Measurements from ENCODE around the gene USH2A.

The USH2A gene

DNA sequence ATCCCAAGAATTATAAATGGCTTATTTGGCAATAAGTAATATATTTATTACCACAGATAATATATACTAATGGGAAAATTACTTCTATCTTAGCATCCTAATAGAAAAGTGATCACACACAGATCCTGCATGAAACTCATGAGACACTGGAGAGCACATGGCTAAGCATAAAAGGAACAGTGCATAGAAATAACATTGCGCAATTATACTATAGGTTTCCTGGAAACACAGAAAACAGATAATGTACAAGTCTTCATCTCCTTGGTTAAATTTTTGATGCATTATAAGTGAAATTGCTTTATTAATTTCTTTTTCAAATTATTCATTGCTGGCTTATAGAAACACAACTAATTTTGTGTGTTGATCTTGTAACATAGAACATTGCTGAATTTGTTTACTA lies 210.4 kb downstream of the USH2A start:
- Histone ChIP-seq H3K4me3 (ENCODE audit: low read depth in 1 of 2, low read length in 2 of 2) (no peak overlapping the region), H3K9me3 (ENCODE audit: insufficient read depth, low read length, severe bottlenecking) (no peaks in the 10 kb centered on the region), H3K9ac (ENCODE audit: low read depth, low read length) (no peak overlapping the region), H3K4me1 (ENCODE audit: insufficient read depth, low read length) (no peaks in the 10 kb centered on the region), H3K27me3 (ENCODE audit: insufficient read depth, low read length, poor library complexity) (no peaks in the 10 kb centered on the region), H2AFZ (ENCODE audit: low read depth, low read length) (no peak overlapping the region), H3K79me2 (ENCODE audit: insufficient read depth, low read length) (no peaks in the 10 kb centered on the region), H3K36me3 (ENCODE audit: insufficient read depth, low read length) (no peaks in the 10 kb centered on the region), H4K20me1 (ENCODE audit: insufficient read depth, low read length) (no peaks in the 10 kb centered on the region), H3K27ac (ENCODE audit: low read length) (no peak overlapping the region), H3K4me2 (ENCODE audit: insufficient read depth, low read length) (no peak overlapping the region)
- no peak for DNase-seq
- no peak for TF ChIP-seq EZH2 (IDR thresholded peaks at IDR 0.05; ENCODE audit: borderline replicate concordance, low read depth, low read length, severe bottlenecking)
- TF ChIP-seq, protein P1, sequence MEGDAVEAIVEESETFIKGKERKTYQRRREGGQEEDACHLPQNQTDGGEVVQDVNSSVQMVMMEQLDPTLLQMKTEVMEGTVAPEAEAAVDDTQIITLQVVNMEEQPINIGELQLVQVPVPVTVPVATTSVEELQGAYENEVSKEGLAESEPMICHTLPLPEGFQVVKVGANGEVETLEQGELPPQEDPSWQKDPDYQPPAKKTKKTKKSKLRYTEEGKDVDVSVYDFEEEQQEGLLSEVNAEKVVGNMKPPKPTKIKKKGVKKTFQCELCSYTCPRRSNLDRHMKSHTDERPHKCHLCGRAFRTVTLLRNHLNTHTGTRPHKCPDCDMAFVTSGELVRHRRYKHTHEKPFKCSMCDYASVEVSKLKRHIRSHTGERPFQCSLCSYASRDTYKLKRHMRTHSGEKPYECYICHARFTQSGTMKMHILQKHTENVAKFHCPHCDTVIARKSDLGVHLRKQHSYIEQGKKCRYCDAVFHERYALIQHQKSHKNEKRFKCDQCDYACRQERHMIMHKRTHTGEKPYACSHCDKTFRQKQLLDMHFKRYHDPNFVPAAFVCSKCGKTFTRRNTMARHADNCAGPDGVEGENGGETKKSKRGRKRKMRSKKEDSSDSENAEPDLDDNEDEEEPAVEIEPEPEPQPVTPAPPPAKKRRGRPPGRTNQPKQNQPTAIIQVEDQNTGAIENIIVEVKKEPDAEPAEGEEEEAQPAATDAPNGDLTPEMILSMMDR (IDR thresholded peaks at IDR 0.05; ENCODE audit: borderline replicate concordance, extremely low read depth, low read length, poor library complexity, severe bottlenecking): no peak
- no peak for ATAC-seq (ENCODE audit: insufficient read depth, low read depth)

DNA sequence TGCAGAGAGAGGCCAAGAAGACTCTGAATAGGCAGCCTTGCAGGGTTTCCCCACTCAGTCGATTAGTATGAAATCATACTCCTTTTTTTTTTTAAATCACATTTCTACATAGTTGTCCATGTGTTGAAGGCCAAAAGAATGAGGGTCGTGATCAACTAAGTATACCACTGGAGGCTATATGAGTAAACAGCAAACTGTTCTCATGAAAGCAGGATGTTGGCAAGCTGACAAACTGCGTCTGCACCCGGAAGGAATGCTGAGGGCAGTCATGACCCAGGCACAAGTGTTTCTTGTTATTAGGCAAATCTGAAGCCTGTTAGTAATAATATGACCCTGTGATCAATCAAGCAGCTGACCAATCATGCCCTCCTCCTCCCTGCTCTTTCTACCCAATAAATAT lies 213.2 kb downstream of the USH2A start:
- H3K4me1 ChIP-seq (ENCODE audit: insufficient read depth, low read length): no peaks in the 10 kb centered on the region
- no peak overlapping the region for H3K9ac ChIP-seq (ENCODE audit: low read depth, low read length)
- H3K9me3 ChIP-seq (ENCODE audit: insufficient read depth, low read length, severe bottlenecking): no peaks in the 10 kb centered on the region
- H3K79me2 ChIP-seq (ENCODE audit: insufficient read depth, low read length): no peaks in the 10 kb centered on the region
- no peaks in the 10 kb centered on the region for H3K36me3 ChIP-seq (ENCODE audit: insufficient read depth, low read length)
- no peak for ATAC-seq (ENCODE audit: insufficient read depth, low read depth)
- H2AFZ ChIP-seq (ENCODE audit: low read depth, low read length): no peak overlapping the region
- no peak overlapping the region for H3K4me2 ChIP-seq (ENCODE audit: insufficient read depth, low read length)
- no peak overlapping the region for H3K4me3 ChIP-seq (ENCODE audit: low read depth in 1 of 2, low read length in 2 of 2)
- no peaks in the 10 kb centered on the region for H4K20me1 ChIP-seq (ENCODE audit: insufficient read depth, low read length)
- no peak for DNase-seq
- no peaks in the 10 kb centered on the region for H3K27me3 ChIP-seq (ENCODE audit: insufficient read depth, low read length, poor library complexity)
- H3K27ac ChIP-seq (ENCODE audit: low read length): no peak overlapping the region
- TF ChIP-seq EZH2 (IDR thresholded peaks at IDR 0.05; ENCODE audit: borderline replicate concordance, low read depth, low read length, severe bottlenecking): no peak
- TF ChIP-seq, protein P1 (IDR thresholded peaks at IDR 0.05; ENCODE audit: borderline replicate concordance, extremely low read depth, low read length, poor library complexity, severe bottlenecking): no peak

DNA sequence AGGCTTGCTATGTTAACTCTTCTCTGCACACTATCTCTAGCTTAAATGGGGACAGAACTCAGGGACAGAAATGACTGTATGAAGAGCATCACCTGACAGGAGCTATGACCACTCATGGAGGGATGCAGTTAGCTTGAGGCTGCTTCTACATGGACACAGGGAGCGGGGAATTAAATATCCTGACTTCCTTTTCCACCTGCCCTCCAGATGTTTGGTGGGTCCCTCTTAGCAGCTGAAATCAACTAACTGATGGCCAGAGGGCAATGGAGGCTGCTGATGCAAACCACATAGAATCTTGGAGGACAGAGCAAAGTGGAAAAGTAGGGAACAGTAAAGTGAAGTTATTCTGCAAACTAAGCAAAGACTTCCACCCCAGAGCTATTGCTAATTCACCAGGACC lies 214.1 kb downstream of the USH2A start:
- no peaks in the 10 kb centered on the region for H3K4me1 ChIP-seq (ENCODE audit: insufficient read depth, low read length)
- H3K79me2 ChIP-seq (ENCODE audit: insufficient read depth, low read length): no peaks in the 10 kb centered on the region
- no peaks in the 10 kb centered on the region for H3K9me3 ChIP-seq (ENCODE audit: insufficient read depth, low read length, severe bottlenecking)
- TF ChIP-seq, protein P1 (IDR thresholded peaks at IDR 0.05; ENCODE audit: borderline replicate concordance, extremely low read depth, low read length, poor library complexity, severe bottlenecking): no peak
- no peak for TF ChIP-seq EZH2 (IDR thresholded peaks at IDR 0.05; ENCODE audit: borderline replicate concordance, low read depth, low read length, severe bottlenecking)
- H3K27ac ChIP-seq (ENCODE audit: low read length): no peak overlapping the region
- DNase-seq: no peak
- ATAC-seq (ENCODE audit: insufficient read depth, low read depth): no peak
- H3K9ac ChIP-seq (ENCODE audit: low read depth, low read length): no peak overlapping the region
- no peaks in the 10 kb centered on the region for H3K36me3 ChIP-seq (ENCODE audit: insufficient read depth, low read length)
- H3K27me3 ChIP-seq (ENCODE audit: insufficient read depth, low read length, poor library complexity): no peaks in the 10 kb centered on the region
- no peaks in the 10 kb centered on the region for H4K20me1 ChIP-seq (ENCODE audit: insufficient read depth, low read length)
- H3K4me2 ChIP-seq (ENCODE audit: insufficient read depth, low read length): no peak overlapping the region
- H2AFZ ChIP-seq (ENCODE audit: low read depth, low read length): no peak overlapping the region
- H3K4me3 ChIP-seq (ENCODE audit: low read depth in 1 of 2, low read length in 2 of 2): no peak overlapping the region

DNA sequence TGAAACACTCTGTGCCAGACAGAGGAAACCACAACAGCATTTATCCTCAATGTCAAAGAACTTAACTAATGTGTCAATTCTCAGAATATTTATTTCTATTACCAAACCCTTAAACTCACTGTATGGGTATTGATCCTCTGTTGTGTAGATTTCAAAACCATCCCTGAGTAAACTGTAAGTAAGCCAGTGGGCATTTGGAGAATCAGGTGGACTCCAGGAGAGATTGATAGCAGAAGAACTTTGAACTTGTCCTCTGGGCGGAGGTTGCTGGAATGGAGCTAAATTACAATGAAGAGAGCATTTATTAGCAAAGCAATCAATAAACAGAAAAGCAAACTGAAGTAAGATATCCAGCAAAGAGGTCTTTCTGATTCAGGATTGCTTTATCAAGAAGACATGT lies 216.1 kb downstream of the USH2A start:
- Histone ChIP-seq H3K4me2 (ENCODE audit: insufficient read depth, low read length) (no peak overlapping the region), H3K4me1 (ENCODE audit: insufficient read depth, low read length) (no peaks in the 10 kb centered on the region), H3K27ac (ENCODE audit: low read length) (no peak overlapping the region), H4K20me1 (ENCODE audit: insufficient read depth, low read length) (no peaks in the 10 kb centered on the region), H3K4me3 (ENCODE audit: low read depth in 1 of 2, low read length in 2 of 2) (no peak overlapping the region), H3K36me3 (ENCODE audit: insufficient read depth, low read length) (no peaks in the 10 kb centered on the region), H3K27me3 (ENCODE audit: insufficient read depth, low read length, poor library complexity) (no peaks in the 10 kb centered on the region), H3K9ac (ENCODE audit: low read depth, low read length) (no peak overlapping the region), H3K79me2 (ENCODE audit: insufficient read depth, low read length) (no peaks in the 10 kb centered on the region), H3K9me3 (ENCODE audit: insufficient read depth, low read length, severe bottlenecking) (no peaks in the 10 kb centered on the region), H2AFZ (ENCODE audit: low read depth, low read length) (no peak overlapping the region)
- TF ChIP-seq EZH2 (IDR thresholded peaks at IDR 0.05; ENCODE audit: borderline replicate concordance, low read depth, low read length, severe bottlenecking): no peak
- TF ChIP-seq, protein P1 (IDR thresholded peaks at IDR 0.05; ENCODE audit: borderline replicate concordance, extremely low read depth, low read length, poor library complexity, severe bottlenecking): no peak
- no peak for ATAC-seq (ENCODE audit: insufficient read depth, low read depth)
- no peak for DNase-seq

Measured in DND-41 (cell line).